GM19043 (cell line): ENCODE measurements around the gene RHPN2.
"Not testable (repeated sequence)": the region's sequence is repeated elsewhere in the genome, so short reads cannot be mapped to it uniquely, and the experiment has no call there.

Experiments
- ATAC-seq: cut with Tn5 transposase; IDR thresholded peaks from one replicate; pipeline ENCODE4 v1.9.1; 2021; ENCODE audit warnings: low read depth; ENCODE audit not compliant: unreplicated experiment

Gene RHPN2

DNA sequence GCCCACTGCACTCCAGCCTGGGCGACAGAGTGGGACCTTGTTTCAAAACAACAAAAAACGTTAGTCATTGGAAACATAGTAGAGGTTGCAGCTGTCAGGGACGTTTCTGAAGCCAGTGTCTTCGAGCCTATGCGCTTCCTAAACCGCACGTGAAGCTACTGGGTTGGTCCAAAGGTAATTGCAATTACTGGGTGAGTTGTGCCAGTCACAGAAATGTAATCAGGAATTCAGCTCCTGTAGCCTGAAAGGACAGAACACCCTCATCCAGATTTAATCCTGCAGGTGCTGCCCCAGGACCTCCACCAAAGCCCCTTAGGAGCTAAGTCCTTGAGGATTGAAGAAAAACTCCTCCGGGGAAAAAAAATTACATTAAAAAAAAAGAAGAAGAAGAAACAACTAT lies 2.4 kb upstream of the RHPN2 start:
- no peak for ATAC-seq

DNA sequence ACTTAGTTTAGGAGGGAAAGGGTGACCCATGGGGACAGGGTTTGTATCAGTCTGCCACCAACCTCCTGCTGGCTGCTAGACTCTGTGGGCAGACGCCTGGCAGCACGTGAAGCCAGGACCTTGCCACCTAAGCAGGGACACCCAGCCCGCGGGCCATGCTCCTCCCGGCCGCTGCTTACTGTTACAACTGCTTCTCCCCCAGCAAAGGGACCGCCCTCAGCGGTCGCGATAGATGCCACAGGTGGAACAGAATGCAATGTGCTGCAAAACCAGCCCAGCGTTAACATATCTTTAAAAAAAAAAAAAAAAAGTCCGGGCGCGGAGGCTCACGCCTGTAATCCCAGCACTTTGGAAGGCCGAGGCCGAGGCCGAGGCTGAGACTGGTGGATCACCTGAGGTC lies 1.9 kb upstream of the RHPN2 start:
- no peak for ATAC-seq

DNA sequence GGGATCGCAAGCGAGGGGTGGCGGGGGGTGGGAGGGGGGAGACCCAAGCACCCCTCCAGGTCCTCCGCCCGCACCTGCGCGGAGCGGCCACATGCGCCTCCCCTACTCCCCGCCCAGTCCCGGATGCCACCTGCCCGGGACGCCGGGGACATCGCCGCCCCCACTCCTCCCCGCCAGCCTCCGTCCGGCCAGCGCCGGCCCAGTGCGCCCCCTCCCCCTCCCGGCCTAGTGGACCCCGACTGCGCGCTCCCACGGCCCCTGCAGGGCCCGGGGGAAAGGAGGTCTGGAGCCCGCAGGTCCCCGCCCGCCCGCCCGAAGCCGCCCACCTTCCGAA lies 263 bp downstream of the RHPN2 start:
- ATAC-seq: peak; percentile 49

DNA sequence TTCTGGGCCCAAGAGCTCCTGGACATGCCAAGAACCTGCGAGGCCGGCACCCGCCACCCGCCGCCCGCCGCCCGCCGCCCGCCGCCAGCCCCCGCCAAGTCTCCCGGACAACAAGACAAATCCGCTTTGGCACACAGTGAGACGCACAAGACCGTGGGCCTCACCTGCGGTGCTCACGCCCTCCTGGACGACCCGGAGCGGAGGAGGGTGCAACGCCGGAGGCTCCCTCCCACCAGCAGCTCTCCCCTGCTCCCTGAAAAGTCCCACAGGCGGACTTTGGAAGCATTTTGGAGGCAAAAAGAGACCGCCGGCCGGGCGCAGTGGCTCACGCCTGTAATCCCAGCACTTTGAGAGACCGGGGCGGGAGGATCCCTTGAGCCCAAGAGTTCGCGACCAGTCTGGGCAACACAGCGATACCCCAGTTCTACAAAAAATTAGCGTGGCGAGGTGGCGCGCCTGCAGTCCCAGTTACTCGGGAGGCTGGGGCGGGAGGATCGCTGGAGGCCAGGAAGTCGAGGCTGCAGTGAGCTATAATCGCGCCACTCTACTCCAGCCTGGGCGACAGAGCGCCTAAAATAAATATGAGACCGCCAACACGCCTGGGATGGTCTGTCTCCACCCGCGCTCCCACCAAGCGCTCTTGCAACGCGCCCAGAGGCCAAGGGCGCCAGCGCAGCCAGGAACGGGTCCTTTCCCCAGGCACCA lies 783 bp downstream of the RHPN2 start:
- ATAC-seq: no peak

DNA sequence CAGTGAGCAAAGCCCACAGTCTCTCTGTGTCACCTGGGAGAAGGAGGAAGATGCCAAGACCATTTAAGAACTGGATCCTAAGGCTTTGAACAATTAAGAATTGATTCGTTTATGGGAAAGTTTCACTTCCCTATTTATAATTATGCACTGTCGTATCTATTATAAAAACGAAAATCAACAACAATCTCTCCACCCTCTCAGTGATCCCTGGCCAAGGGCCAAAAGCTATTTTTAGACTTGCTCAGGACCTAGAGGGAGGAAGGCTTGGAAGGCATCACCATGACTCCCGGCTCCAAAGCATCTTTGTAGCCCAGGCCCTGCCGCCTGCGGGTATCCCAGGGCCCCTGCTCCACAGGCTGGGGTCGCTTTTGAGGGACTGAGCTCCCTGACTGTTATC lies 1.3 kb downstream of the RHPN2 start:
- ATAC-seq: no peak

DNA sequence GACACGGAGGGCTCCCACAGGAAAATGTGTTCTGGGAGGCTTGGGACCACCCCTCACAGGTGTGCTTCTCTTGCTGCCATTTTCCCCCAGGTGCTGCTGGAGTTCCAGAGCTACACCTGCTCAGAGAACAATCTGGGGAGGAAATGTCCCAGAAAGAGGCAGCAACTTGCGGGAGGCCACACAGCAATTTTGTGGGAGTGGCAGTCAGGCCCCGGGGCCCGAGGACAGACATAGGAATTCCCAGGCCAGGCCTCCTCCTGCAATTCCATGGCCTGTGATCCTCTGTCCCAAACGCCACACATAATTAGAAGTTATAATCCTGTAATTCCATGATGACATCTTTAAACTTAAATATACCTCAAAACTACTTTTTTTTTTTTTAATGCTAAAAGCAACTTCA lies 1.8 kb downstream of the RHPN2 start:
- no peak for ATAC-seq

DNA sequence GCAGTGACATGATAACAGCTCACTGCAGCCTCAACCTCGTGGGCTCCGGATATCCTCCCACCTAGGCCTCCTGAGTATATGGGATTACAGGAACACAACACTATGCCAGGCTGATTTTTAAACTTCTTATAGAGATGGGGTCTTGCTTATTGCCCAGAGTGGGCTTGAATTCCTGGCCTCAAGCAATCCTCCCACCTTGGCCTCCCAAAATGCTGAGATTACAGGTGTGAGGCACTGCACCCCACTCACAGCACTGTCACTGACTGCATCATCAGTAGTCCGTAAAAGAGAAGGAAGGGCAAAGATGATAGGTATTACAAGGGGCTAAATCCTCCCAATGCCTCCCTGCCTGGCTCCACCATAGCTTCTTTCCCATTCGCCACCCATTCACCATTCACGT lies 4.1 kb downstream of the RHPN2 start:
- ATAC-seq: no peak

DNA sequence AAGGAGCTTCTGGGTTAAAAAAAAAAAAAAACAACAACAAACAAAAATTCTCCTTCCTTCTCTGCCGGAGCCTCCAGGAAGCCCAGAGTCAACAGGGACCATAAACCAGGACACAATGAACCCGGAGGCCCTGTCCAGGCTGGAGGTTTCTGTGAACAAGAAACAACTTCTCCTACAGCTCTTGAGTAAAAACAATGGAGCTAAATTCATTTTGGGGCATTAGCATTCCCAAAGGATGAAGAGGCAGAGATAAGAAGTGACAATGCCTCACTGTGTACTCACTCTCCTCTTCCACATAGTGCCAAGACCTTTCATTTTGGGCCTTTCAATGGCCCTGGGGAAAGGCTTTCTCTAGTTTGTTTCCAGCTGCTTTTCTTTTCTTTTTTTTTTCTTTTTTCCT lies 9.0 kb downstream of the RHPN2 start:
- no peak for ATAC-seq

DNA sequence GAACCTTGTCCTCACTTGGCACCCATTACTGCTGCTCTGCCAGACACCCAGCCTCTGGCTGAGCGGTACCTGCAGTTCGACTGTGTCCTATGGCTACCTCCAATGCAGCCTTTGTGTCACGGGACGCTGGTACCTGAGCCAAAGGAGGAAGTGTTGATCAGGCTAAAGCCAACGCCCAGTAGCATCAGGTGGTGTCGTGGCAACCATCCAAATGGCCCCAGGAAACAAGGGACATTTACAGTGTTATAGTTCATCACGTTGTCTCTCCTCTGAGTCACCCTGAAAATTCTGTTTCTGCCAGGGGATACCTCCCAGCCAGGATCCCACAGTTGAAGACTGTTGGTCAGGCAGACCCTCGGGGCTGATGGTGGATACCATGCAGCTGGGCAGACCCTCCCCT lies 10.1 kb downstream of the RHPN2 start:
- no peak for ATAC-seq

DNA sequence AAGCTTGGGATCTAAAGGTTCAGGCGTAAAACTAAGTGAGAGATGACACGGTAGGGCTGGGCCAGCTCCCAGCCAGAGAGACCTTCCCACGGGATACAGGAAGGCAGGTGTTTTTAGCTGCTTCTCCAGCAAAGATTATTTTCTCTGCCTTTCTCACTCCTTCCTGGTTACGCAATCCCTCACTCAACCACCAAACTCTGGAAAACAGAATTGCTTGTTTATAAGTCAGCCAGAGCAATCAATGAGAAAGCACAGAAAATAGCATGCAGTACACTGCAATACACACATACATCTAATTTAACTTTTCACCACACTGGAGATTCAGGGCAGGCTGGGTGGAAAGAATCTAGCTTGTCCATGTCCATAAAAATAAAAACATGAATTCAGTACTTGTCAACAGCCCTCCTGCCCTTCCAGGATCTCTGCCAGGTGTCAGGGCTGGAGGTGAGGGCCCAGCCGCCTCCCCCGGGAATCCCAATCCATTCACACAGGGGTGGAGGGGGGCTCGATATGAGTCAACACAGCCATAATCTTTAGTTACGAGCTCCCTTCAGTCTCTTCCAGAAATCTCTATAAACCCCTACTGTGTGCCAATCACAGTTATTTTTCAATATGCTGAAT lies 12.2 kb downstream of the RHPN2 start:
- no peak for ATAC-seq

DNA sequence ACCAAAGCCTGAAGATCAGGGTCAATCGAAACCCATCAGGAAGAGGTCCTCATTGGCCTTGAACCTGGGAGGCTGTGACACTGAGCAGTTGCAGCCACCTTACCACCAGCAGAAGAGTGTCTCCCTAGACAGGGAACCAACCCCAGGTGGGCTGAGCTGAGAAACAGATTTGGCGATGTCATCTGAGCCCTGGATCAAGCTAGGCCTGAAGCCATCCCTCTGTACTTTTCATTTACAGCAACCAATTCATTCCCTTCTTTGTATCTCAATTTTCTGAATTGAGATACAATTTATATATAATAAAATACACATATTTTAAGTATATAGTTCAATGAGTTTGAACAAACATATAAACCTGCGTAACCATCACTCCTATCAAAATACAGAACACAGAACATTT lies 14.6 kb downstream of the RHPN2 start:
- ATAC-seq: no peak

DNA sequence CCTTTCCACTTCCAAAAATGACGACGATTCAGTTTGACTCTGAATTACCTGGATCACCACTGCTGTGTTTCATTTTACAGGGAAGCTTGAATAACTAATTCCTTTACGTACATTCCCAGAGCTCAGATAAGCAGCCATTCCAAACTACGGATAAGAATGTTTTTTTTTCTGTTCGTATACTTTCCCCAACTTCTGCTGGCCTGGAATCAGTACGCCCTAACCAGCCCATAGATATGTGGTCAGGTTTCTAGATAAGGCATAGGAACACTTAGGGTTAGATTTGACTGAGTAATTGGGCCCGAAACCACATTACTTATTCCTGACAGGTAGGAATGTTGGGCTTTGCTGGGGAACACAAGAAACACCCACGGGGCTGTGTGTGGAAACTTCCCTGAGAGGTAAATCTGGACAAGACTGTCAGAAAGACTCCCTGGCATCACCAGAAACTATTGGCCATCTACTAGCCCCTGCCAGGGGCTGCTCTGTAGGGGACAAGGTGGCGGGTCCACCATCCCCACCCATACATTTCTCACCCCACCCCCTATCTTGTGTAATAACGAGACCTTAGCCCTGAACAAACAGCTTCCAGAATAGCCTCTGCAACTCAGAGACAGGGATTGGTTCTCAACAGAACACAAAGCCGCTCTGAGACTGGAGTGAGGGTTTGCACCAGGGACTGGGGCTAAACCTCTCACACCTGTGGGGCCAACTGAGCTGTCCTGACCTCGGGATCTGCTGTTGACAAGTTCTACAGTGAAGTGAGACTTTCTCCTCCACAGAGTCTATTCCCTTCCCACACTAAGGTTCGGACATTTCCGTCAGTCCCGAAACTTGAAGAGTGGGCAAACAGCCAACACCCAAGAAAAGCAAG lies 15.6 kb downstream of the RHPN2 start:
- no peak for ATAC-seq

DNA sequence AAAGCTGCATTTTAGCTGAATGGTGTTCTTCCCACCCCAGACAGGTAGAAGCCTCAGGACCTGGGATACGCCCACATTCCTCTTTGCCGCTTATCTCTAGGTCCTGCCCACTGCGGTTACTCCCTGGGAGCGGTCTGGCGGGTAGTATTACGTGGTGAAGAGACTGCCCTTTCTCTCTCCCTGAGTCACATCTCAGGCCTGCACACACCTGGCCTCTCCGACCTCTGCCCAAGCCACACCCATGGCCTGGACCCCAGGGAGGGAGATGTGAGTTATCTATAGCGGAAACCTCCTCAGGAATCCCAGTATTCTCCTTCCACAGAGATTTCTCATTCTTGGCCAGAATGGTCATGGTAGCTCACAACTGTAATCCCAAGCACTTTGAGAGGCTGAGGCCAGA lies 17.3 kb downstream of the RHPN2 start:
- ATAC-seq: no peak

DNA sequence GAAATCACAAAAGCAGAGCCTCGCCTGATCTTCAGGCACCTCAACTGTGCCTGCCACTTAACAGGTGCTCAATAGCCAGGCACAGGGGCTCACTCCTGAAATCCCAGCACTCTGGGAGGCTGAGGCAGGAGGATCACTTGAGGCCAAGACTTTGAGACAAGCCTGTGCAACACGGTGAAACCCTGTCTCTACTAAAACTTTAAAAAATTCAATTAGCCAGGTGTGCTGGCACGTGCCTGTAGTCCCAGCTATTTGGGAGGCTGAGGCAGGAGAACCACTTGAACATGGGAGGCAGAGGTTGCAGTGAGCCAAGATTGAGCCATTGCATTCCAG lies 22.9 kb downstream of the RHPN2 start:
- ATAC-seq: not testable (repeated sequence)

DNA sequence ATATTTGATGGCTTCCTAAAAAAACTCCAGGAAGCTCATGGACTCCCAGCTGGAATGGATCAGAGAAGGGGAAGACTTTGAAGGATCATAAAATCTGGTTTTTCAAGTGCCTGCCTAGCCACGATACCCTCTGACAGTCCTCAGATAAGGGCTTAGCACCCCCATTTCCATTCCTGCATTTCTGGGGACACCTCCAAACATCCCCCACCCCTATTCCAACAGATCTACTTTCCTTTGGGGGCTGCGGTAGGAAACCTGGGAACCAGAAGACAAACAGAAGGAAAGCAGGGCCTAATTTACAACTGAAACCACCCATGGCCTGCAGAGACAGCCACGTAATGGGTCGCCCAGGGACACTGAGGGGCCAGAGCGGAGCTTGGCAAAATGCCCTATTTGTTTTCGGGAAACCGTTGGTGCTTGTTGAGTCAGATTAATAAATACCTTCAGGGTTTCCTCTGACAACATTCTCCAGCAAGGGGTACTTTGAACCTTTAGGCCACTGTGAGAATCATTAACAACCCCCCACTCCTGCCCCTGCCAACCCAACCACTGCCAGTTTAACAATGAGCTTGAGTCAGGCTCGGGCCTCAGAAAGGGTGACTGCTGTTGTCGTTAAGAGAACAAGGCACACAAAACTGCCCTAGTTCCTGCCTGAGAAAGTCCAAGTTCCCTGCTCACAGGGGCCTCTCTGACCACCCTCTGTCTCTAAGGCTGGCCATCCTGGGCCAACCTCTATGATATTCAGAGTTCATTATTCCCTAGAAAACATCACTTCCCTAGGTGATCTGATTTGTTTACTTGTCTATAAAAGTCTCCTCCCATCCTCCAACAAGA lies 23.5 kb downstream of the RHPN2 start:
- no peak for ATAC-seq

DNA sequence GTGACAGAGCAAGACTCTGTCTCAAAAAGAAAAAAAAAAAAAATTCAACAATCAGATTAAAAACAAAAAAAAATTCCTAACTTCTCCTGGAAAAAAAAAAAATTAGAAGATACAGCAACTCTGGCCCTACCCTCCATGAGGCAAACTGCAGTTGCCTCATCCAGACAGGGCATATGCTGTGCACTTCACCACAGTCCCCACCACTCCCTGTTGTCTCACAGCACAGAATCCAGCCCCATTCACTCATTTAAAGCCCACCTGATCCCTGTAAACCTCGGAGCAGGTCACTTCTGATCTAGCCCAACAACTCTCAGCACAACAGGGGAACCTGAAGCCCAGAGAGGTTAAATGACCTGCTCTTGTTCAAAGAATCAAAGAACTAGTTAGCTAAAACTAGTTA lies 24.9 kb downstream of the RHPN2 start:
- ATAC-seq: no peak

DNA sequence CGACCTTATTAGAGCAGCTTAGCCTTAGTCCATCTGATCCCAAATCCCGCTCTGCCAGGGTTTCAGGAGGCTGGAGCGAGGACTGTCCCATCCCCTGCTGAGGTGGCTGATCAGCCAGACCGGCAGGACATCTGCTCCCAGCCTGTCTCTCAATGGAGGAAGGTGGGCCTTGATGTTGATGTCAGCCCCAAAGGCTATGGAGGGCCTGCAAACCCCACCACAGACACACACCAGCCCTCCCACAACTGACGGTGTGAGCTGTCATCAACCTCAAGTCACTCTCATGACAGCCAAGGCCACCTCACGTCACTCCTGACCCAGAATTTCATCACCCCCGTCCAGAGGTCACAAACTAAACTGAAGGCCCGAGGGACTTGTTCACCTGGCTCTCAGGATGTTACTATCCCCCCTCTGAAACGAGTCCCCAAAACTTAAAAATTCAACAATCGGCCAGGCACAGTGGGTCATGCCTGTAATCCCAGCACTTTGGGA lies 25.5 kb downstream of the RHPN2 start:
- no peak for ATAC-seq

DNA sequence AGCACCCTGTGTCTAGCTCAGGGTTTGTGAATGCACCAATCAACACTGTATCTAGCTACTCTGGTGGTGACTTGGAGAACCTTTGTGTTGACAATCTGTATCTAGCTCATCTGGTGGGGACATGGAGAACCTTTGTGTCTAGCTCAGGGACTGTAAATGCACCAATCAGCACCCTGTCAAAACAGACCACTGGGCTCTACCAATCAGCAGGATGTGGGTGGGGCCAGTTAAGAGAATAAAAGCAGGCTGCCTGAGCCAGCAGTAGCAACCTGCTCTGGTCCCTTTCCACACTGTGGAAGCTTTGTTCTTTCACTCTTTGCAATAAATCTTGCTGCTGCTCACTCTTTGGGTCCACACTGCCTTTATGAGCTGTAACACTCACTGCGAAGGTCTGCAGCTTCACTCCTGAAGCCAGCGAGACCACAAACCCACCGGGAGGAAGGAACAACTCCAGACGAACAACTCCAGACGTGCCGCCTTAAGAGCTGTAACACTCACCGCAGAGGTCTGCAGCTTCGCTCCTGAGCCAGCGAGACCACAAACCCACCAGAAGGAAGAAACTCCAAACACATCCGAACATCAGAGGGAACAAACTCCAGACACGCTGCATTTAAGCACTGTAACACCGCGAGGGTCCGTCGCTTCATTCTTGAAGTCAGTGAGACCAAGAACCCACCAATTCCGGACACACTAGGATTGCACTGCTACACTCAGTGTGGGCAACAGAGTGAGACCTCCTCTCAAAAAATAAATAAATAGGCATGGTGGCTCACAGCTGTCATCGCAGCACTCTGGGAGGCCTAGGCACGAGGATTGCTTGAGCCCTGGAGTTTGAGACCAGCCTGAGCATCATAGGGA lies 27.3 kb downstream of the RHPN2 start:
- ATAC-seq: not testable (repeated sequence)

DNA sequence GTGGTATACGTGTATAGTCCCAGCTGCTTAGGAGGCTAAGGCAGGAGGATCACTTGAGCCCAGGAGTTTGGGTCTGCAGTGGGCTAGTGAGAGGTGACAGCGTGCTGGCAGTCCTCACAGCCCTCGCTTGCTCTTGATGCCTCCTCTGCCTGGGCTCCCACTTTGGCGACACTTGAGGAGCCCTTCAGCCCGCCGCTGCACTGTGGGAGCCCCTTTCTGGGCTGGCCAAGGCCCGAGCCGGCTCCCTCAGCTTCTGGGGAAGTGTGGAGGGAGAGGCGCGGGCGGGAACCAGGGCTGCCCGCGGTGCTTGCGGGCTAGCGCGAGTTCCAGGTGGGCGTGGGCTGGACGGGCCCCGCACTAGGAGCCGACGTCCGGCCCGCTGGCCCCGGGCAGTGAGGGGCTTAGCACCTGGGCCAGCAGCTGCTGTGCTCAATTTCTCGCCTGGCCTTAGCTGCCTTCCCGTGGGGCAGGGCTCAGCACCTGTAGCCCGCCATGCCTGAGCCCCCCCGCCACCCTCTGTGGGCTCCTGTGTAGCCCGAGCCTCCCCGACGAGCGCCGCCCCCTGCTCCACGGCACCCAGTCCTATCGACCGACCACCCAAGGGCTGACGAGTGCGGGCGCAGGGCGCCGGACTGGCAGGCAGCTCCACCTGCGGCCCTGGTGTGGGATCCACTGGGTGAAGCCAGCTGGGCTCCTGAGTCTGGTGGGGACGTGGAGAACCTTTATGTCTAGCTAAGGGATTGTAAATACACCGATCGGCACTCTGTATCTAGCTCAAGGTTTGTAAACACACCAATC lies 28.1 kb downstream of the RHPN2 start:
- ATAC-seq: not testable (repeated sequence)
